Gastroesophageal sphincter (tissue), 3 donors: ENCODE measurements around the gene RAD51B.

Experiments
- EP300 ChIP-seq: sonication (generic); formaldehyde crosslinking; IDR thresholded peaks from one replicate; pipeline ENCODE4 v1.6.1; 2017; ENCODE audit warnings: antibody characterized with exemption, mild to moderate bottlenecking
- POLR2A ChIP-seq, 2 donors: fragments of 450-650 bp; IDR thresholded peaks; one replicate each; pipeline ENCODE4 v1.6.1; 2017; ENCODE audit warnings: antibody characterized with exemption in 2 of 2, mild to moderate bottlenecking in 2 of 2, moderate library complexity in 1 of 2
- POLR2AphosphoS5 ChIP-seq: sonication (generic); formaldehyde crosslinking; IDR thresholded peaks from one replicate; pipeline ENCODE4 v1.6.1; 2017; ENCODE audit warnings: antibody characterized with exemption
- TF ChIP-seq, protein P1 (sequence below), 4 experiments: fragments of 200-600 bp in 2 of 4; fragments of 450-650 bp in 2 of 4; sonication (generic) in 1 of 4; IDR thresholded peaks; one replicate each; pipeline ENCODE4 v1.5.1; 2017 to 2019; ENCODE audit warnings: antibody characterized with exemption in 4 of 4, mild to moderate bottlenecking in 2 of 4, moderate library complexity in 2 of 4

DNA sequence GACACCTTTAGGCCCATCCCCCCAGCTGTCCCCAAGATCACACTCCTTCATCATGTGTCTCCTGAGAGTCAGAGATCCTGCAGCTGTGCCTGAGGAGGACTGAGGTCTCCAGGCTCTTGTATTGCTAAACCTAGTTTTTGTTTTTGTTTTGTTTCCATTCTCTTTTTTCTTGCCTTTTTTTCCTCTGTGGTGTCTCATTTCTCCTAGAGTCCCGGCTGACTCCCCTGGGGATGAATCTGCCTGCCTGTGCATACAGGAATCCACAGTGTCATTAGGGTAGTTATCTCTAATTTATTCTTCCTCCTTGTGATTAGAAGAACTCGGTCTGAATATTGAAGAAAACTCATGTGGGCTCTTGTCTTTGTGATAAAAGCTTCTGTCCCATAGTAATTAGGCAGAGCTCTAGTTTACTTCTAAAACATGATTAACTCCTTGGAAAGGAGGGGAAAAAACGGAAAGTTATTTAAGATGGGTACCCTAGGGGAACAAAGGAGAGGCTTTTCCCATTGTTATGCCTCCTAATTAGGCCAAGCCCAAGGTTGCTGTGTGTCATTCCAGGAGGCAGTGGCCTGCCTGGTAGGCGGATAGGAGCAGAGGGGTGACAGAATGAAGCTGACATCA lies 630.1 kb downstream of the RAD51B start:
- TF ChIP-seq, protein P1, sequence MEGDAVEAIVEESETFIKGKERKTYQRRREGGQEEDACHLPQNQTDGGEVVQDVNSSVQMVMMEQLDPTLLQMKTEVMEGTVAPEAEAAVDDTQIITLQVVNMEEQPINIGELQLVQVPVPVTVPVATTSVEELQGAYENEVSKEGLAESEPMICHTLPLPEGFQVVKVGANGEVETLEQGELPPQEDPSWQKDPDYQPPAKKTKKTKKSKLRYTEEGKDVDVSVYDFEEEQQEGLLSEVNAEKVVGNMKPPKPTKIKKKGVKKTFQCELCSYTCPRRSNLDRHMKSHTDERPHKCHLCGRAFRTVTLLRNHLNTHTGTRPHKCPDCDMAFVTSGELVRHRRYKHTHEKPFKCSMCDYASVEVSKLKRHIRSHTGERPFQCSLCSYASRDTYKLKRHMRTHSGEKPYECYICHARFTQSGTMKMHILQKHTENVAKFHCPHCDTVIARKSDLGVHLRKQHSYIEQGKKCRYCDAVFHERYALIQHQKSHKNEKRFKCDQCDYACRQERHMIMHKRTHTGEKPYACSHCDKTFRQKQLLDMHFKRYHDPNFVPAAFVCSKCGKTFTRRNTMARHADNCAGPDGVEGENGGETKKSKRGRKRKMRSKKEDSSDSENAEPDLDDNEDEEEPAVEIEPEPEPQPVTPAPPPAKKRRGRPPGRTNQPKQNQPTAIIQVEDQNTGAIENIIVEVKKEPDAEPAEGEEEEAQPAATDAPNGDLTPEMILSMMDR (IDR thresholded peaks at IDR 0.05) = no peak
- no peak for TF ChIP-seq EP300
- no peak for TF ChIP-seq POLR2A (IDR thresholded peaks at IDR 0.05)
- TF ChIP-seq POLR2AphosphoS5 = no peak
